Mesenchymal stem cell (in vitro differentiated cells and primary cell): Measurements from ENCODE around the gene TMEM132A.
A peak's percentile ranks its signal among the peaks of the same experiment; 100 is the strongest.

ENCODE experiments used
- DNase-seq: peaks from one replicate; pipeline ENCODE4 v3.0.0-alpha.2; 2013
- H2AFZ ChIP-seq: one replicate; pipeline ENCODE4 v1.6.1; 2013; ENCODE audit warnings: low read depth, mild to moderate bottlenecking, control low read depth, inconsistent platforms, low read length, moderate library complexity
- H2AK5ac ChIP-seq: 2 replicates; pipeline ENCODE4 v1.6.1; 2013; ENCODE audit warnings: low read length, moderate library complexity, mild to moderate bottlenecking, inconsistent platforms; ENCODE audit not compliant: severe bottlenecking
- H2BK120ac ChIP-seq: one replicate; pipeline ENCODE4 v1.6.1; 2013; ENCODE audit warnings: low read depth, mild to moderate bottlenecking, inconsistent platforms, low read length, moderate library complexity
- H2BK12ac ChIP-seq, 2 experiments: one replicate each; pipeline ENCODE4 v1.6.1; 2013; ENCODE audit warnings: inconsistent platforms in 2 of 2, low read length in 2 of 2, mild to moderate bottlenecking in 2 of 2, moderate library complexity in 2 of 2, control low read depth in 1 of 2
- H2BK15ac ChIP-seq: one replicate; pipeline ENCODE4 v1.6.1; 2013; ENCODE audit warnings: mild to moderate bottlenecking, low read depth, inconsistent platforms; ENCODE audit not compliant: poor library complexity, severe bottlenecking
- H2BK5ac ChIP-seq: 2 replicates; pipeline ENCODE4 v1.6.1; 2013; ENCODE audit warnings: low read depth, mild to moderate bottlenecking, low read length, control low read depth, inconsistent platforms; ENCODE audit not compliant: poor library complexity, severe bottlenecking
- H3K14ac ChIP-seq, 2 experiments: one replicate each; pipeline ENCODE4 v1.6.1; 2013; ENCODE audit warnings: inconsistent platforms in 2 of 2, low read length in 2 of 2, control low read depth in 1 of 2, mild to moderate bottlenecking in 1 of 2, moderate library complexity in 1 of 2
- H3K18ac ChIP-seq, 2 experiments: one replicate each; pipeline ENCODE4 v1.6.1; 2013; ENCODE audit warnings: inconsistent platforms in 2 of 2, low read length in 2 of 2, control low read depth in 1 of 2, low read depth in 1 of 2, mild to moderate bottlenecking in 1 of 2
- H3K23ac ChIP-seq, 2 experiments: one replicate each; pipeline ENCODE4 v1.6.1; 2013; ENCODE audit warnings: inconsistent platforms in 2 of 2, low read length in 2 of 2, mild to moderate bottlenecking in 2 of 2, moderate library complexity in 2 of 2, control low read depth in 1 of 2
- H3K27ac ChIP-seq: 2 replicates; pipeline ENCODE4 v1.5.1; 2013; ENCODE audit warnings: mild to moderate bottlenecking, moderate library complexity, low read length, control low read depth, inconsistent platforms; ENCODE audit not compliant: poor library complexity, severe bottlenecking
- H3K27me3 ChIP-seq, 2 experiments: 2 replicates each; pipeline versions ENCODE4 v1.6.1 to v1.7.0; 2013; ENCODE audit warnings: low read length in 2 of 2, mild to moderate bottlenecking in 2 of 2, moderate library complexity in 2 of 2, control low read depth in 1 of 2, inconsistent platforms in 1 of 2; ENCODE audit not compliant: control insufficient read depth in 1 of 2, insufficient read depth in 1 of 2
- H3K36me3 ChIP-seq, 2 experiments: 2 replicates each; pipeline versions ENCODE4 v1.6.1 to v1.7.0; 2013; ENCODE audit warnings: low read length in 2 of 2, control low read depth in 1 of 2, inconsistent platforms in 1 of 2, low read depth in 1 of 2, mild to moderate bottlenecking in 1 of 2; ENCODE audit not compliant: insufficient read depth in 2 of 2, control insufficient read depth in 1 of 2
- H3K4ac ChIP-seq, 2 experiments: one replicate each; pipeline ENCODE4 v1.6.1; 2013; ENCODE audit warnings: inconsistent platforms in 2 of 2, low read length in 2 of 2, mild to moderate bottlenecking in 2 of 2, moderate library complexity in 2 of 2, control low read depth in 1 of 2, low read depth in 1 of 2
- H3K4me1 ChIP-seq: 2 replicates; pipeline ENCODE4 v1.6.1; 2013; ENCODE audit warnings: low read depth, low read length, control low read depth; ENCODE audit not compliant: control insufficient read depth, insufficient read depth
- H3K4me2 ChIP-seq: 2 replicates; pipeline ENCODE4 v1.6.1; 2013; ENCODE audit warnings: low read length, mild to moderate bottlenecking, inconsistent platforms; ENCODE audit not compliant: poor library complexity, severe bottlenecking
- H3K4me3 ChIP-seq, 2 experiments: 2 replicates each; pipeline versions ENCODE4 v1.5.1 to v1.7.0; 2013; ENCODE audit warnings: low read length in 2 of 2, mild to moderate bottlenecking in 2 of 2, control low read depth in 1 of 2, low read depth in 1 of 2; ENCODE audit not compliant: insufficient read depth in 1 of 2
- H3K79me1 ChIP-seq: replicated peaks from 2 replicates; pipeline ENCODE4 v1.6.1; 2013; ENCODE audit warnings: mild to moderate bottlenecking, control low read depth, low read length, inconsistent platforms; ENCODE audit not compliant: poor library complexity, severe bottlenecking
- H3K9ac ChIP-seq: 2 replicates; pipeline ENCODE4 v1.7.0; 2013; ENCODE audit warnings: mild to moderate bottlenecking, low read length, moderate library complexity
- H3K9me3 ChIP-seq: 2 replicates; pipeline ENCODE4 v1.7.0; 2013; ENCODE audit warnings: mild to moderate bottlenecking, low read length; ENCODE audit not compliant: control insufficient read depth
- H4K8ac ChIP-seq: one replicate; pipeline ENCODE4 v1.6.1; 2013; ENCODE audit warnings: inconsistent platforms, mild to moderate bottlenecking, low read length, moderate library complexity
- H4K91ac ChIP-seq: one replicate; pipeline ENCODE4 v1.6.1; 2013; ENCODE audit warnings: mild to moderate bottlenecking, low read length, inconsistent platforms
- WGBS: methylation state at CpG from one replicate; pipeline ENCODE4 v1.1.7; 2013; ENCODE audit warnings: mixed read lengths; 5-methylcytosine and 5-hydroxymethylcytosine counted together

The TMEM132A gene

GRCh38 chr11:60925868-60926267 is 1.6 kb downstream of the TMEM132A start:
- H2BK15ac ChIP-seq = no peak overlapping the region
- H2BK120ac ChIP-seq = no peak overlapping the region
- H3K4me1 ChIP-seq = peaks cover 21% of the 10 kb centered on the region
- H3K23ac ChIP-seq = no peak overlapping the region
- H4K8ac ChIP-seq = no peak overlapping the region
- H2AFZ ChIP-seq = no peak overlapping the region
- peaks cover 23% of the 10 kb centered on the region for H3K79me1 ChIP-seq
- no peak overlapping the region for H3K27ac ChIP-seq
- H3K4me3 ChIP-seq = no peak overlapping the region
- peaks cover 22 to 63% of the 10 kb centered on the region in 2 experiments for H3K36me3 ChIP-seq
- no peak overlapping the region for H2AK5ac ChIP-seq
- H3K9ac ChIP-seq = no peak overlapping the region
- H2BK5ac ChIP-seq = no peak overlapping the region
- 69% methylated on average over 6 of the region's 6 CpGs for WGBS
- no peak overlapping the region for H3K4ac ChIP-seq
- peak overlapping the region; percentile 41 for H3K4me2 ChIP-seq
- no peak overlapping the region for H3K18ac ChIP-seq
- no peak overlapping the region for H3K14ac ChIP-seq
- no peak overlapping the region for H2BK12ac ChIP-seq
- peaks cover 0 to 12% of the 10 kb centered on the region in 2 experiments for H3K27me3 ChIP-seq
- no peak overlapping the region for H4K91ac ChIP-seq
- DNase-seq = peak; percentile 85
- no peaks in the 10 kb centered on the region for H3K9me3 ChIP-seq

DNA sequence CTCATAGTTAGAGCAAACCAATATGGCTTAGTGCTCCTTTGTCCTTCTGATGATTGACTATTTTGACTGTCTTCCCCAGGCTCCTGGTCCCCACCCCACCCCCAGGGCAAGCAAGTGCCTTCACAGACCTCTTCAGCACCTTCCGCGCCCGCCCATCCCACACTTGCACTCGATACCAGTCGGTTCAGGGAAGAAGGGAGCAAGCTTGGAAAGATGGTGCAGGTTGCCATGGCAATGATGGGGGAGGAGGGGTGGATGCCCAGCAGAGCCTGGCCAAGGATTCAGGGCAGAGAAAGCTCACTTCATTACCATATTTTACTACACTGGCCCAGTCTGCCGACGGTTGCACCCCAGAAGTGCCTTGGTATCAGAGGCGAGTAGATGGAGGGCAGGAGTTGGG is 2.2 kb downstream of the TMEM132A start:
- no peak overlapping the region for H3K4me3 ChIP-seq
- DNase-seq = no peak
- no peak overlapping the region for H4K91ac ChIP-seq
- H2AFZ ChIP-seq = no peak overlapping the region
- WGBS = 100% methylated on average over 3 of the region's 8 CpGs
- no peak overlapping the region for H3K9ac ChIP-seq
- H2BK5ac ChIP-seq = no peak overlapping the region
- peaks cover 21% of the 10 kb centered on the region for H3K4me1 ChIP-seq
- H3K9me3 ChIP-seq = no peaks in the 10 kb centered on the region
- no peak overlapping the region for H4K8ac ChIP-seq
- no peak overlapping the region for H2BK15ac ChIP-seq
- peaks cover 16 to 63% of the 10 kb centered on the region in 2 experiments for H3K36me3 ChIP-seq
- no peak overlapping the region for H3K4ac ChIP-seq
- H3K14ac ChIP-seq = no peak overlapping the region
- H2AK5ac ChIP-seq = no peak overlapping the region
- no peak overlapping the region for H3K27ac ChIP-seq
- H2BK12ac ChIP-seq = no peak overlapping the region
- H3K27me3 ChIP-seq = peaks cover 0 to 12% of the 10 kb centered on the region in 2 experiments
- H3K18ac ChIP-seq = no peak overlapping the region
- H2BK120ac ChIP-seq = no peak overlapping the region
- no peak overlapping the region for H3K23ac ChIP-seq
- no peak overlapping the region for H3K4me2 ChIP-seq
- H3K79me1 ChIP-seq = peaks cover 22% of the 10 kb centered on the region

DNA sequence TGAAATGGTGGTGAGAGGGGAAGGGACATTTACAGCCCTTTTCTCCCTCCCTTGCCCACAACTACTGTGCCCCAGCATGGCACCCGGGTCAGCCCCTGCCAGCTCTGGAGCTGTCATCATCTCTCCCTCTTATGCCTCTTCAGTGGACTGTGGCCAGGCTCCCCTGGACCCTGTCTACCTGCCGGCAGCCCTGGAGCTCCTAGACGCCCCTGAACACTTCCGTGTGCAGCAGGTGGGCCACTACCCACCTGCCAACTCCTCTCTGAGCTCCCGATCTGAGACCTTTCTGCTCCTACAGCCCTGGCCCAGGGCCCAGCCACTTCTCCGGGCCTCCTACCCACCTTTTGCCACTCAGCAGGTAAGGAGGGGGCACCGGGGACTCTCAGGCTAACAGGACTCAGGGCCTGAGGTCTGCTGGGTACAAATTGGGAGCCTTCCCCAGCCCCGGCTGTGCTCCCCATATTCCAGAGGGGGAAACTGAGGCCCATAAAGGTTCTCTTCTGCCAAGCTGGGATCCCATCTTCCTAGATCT is 2.9 kb downstream of the TMEM132A start:
- no peak overlapping the region for H3K4me2 ChIP-seq
- H3K27ac ChIP-seq = no peak overlapping the region
- no peak overlapping the region for H4K8ac ChIP-seq
- no peak overlapping the region for H2BK12ac ChIP-seq
- H3K14ac ChIP-seq = no peak overlapping the region
- DNase-seq = no peak
- WGBS = 98% methylated on average over 8 of the region's 8 CpGs
- H3K4ac ChIP-seq = no peak overlapping the region
- no peak overlapping the region for H3K9ac ChIP-seq
- no peak overlapping the region for H3K4me3 ChIP-seq
- H2BK120ac ChIP-seq = no peak overlapping the region
- no peak overlapping the region for H3K18ac ChIP-seq
- H3K79me1 ChIP-seq = peaks cover 22% of the 10 kb centered on the region
- no peaks in the 10 kb centered on the region for H3K9me3 ChIP-seq
- no peak overlapping the region for H2BK5ac ChIP-seq
- H3K23ac ChIP-seq = no peak overlapping the region
- no peak overlapping the region for H2AK5ac ChIP-seq
- H2AFZ ChIP-seq = no peak overlapping the region
- no peak overlapping the region for H2BK15ac ChIP-seq
- peaks cover 0 to 12% of the 10 kb centered on the region in 2 experiments for H3K27me3 ChIP-seq
- peaks cover 21% of the 10 kb centered on the region for H3K4me1 ChIP-seq
- H4K91ac ChIP-seq = no peak overlapping the region
- peaks cover 10 to 63% of the 10 kb centered on the region in 2 experiments for H3K36me3 ChIP-seq

- Histone ChIP-seq H3K4me3 (no peak overlapping the region), H3K14ac (no peak overlapping the region), H2BK12ac (no peak overlapping the region), H4K91ac (no peak overlapping the region), H3K4me2 (no peak overlapping the region), H3K4me1 (peaks cover 22% of the 10 kb centered on the region), H3K23ac (no peak overlapping the region), H3K18ac (no peak overlapping the region), H3K79me1 (peaks cover 20% of the 10 kb centered on the region), H3K36me3 (peaks cover 5 to 59% of the 10 kb centered on the region in 2 experiments), H3K9me3 (no peaks in the 10 kb centered on the region), H3K27me3 (peaks cover 0 to 12% of the 10 kb centered on the region in 2 experiments), H4K8ac (no peak overlapping the region), H2AFZ (no peak overlapping the region), H3K4ac (no peak overlapping the region), H3K9ac (no peak overlapping the region), H2BK120ac (no peak overlapping the region), H3K27ac (no peak overlapping the region), H2BK5ac (no peak overlapping the region), H2AK5ac (no peak overlapping the region), H2BK15ac (no peak overlapping the region)
- WGBS = 91% methylated on average over 16 of the region's 16 CpGs
- DNase-seq = no peak
Observed at GRCh38 chr11:60927600-60927999, 3.3 kb downstream of the TMEM132A start.
